Skeletal muscle tissue (tissue), 4 donors: ENCODE measurements around the gene ACAP2. TPM values are rescaled to one million over a fixed set of nuclear protein-coding genes. Genes with fewer than 3 reads are reported as not detected.
"Not testable (repeated sequence)": the region's sequence is repeated elsewhere in the genome, so short reads cannot be mapped to it uniquely, and the experiment has no call there.

Experiments
- H3K27ac ChIP-seq: one replicate; pipeline ENCODE4 v1.7.0; 2013; ENCODE audit warnings: mild to moderate bottlenecking, low read depth, low read length, inconsistent platforms
- H3K27me3 ChIP-seq, 3 donors: one replicate each; pipeline ENCODE4 v1.7.0; 2013; ENCODE audit warnings: low read length in 3 of 3; ENCODE audit not compliant: control insufficient read depth in 3 of 3, insufficient read depth in 3 of 3
- H3K36me3 ChIP-seq, 3 donors: one replicate each; pipeline ENCODE4 v1.7.0; 2013; ENCODE audit warnings: low read length in 3 of 3; ENCODE audit not compliant: control insufficient read depth in 3 of 3, insufficient read depth in 3 of 3
- H3K4me1 ChIP-seq, 3 donors: one replicate each; pipeline ENCODE4 v1.7.0; 2013; ENCODE audit warnings: low read length in 3 of 3, mild to moderate bottlenecking in 3 of 3; ENCODE audit not compliant: control insufficient read depth in 3 of 3, insufficient read depth in 3 of 3
- H3K4me3 ChIP-seq, 3 donors: one replicate each; pipeline ENCODE4 v1.7.0; 2013; ENCODE audit warnings: low read length in 3 of 3
- H3K9ac ChIP-seq, 3 donors: one replicate each; pipeline ENCODE4 v1.7.0; 2013; ENCODE audit warnings: low read length in 3 of 3, mild to moderate bottlenecking in 3 of 3, moderate library complexity in 2 of 3, low read depth in 1 of 3
- H3K9me3 ChIP-seq, 3 donors: one replicate each; pipeline ENCODE4 v1.7.0; 2013; ENCODE audit warnings: low read length in 3 of 3; ENCODE audit not compliant: control insufficient read depth in 3 of 3
- total RNA-seq: library from RNA; depleted of rRNA; stranded (reverse); fragments of >200 nt; gene quantifications from one replicate; pipeline ENCODE4 v1.2.3, GENCODE V29; 2014
- donor health status: Osteomylitis.

ACAP2 gene
- total RNA-seq, 1 donor from 2014 or later, result 52.7 TPM

DNA sequence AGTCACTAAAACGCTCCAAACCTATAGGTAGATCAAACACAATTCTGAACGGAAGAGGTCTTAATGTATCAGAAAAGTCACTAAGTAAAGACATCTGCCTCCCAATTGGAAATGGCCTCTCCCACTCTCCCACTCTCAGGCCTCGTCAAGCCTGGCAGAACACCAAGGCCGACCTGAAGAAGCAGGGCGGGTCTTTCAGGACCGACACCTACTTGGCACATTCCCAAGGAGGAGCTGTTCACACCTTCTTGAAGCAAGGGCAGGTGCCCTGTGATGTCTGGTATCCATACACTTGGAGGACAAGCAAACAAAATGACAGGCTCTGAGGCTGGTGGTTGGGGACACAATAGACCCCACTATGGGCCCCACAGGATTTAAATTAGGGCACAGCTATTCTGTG is 201.9 kb downstream of the ACAP2 start:
- Histone ChIP-seq H3K4me1 (peaks cover 18 to 30% (median 19%) of the 10 kb centered on the region in 3 donors), H3K9ac (no peak overlapping the region), H3K9me3 (no peaks in the 10 kb centered on the region), H3K27ac (no peak overlapping the region), H3K4me3 (no peak overlapping the region), H3K36me3 (no peaks in the 10 kb centered on the region), H3K27me3 (no peaks in the 10 kb centered on the region)

DNA sequence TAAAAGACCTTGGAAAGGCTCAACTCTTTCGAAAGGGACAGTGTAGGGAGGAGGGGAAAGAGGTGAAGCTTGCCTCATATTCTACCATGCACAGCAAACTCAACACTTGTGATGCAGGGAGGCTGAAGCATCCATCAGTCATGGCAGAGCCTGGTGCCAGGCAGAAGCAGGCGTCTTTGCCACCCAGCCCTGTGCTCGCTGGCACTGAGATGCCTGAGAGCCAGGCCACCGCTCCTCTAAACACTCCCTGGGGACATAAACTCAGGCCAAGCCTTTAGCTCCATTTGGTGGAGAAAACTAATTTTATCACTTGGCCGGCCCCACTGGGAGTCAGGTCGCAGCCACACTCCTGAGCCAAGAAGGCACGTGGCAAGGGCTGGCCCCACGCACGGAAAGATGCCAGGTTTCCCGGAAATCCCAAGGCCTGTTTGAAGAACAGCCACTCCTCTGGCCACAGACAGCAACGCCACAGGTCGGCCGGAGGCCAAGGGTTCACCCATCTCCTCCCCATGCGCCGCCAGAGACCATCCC is 202.6 kb downstream of the ACAP2 start:
- Histone ChIP-seq H3K4me3 (peak overlapping the region in 1 of 3 donors; percentile 45), H3K27me3 (no peaks in the 10 kb centered on the region), H3K27ac (no peak overlapping the region), H3K9ac (no peak overlapping the region), H3K4me1 (peaks cover 18 to 30% (median 19%) of the 10 kb centered on the region in 3 donors), H3K36me3 (no peaks in the 10 kb centered on the region), H3K9me3 (no peaks in the 10 kb centered on the region)

DNA sequence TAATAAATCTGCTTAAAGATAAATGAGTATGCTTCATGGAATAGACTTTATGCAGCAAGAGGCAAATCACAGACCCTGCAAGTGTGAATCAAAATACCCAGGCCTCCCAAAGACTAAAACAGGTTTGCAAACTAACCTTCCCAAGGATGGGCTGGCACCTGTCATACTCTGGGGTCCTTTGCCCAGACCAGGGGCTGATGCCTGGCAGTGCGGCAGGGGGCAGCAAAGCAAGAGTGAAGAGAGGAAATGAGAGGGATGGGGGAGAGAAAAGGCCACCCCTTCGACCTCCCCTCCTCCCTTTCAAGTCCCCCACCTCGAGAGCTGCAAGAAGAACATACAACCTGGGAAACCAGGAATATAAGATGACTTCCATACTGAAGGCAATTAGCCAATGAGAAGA is 203.7 kb downstream of the ACAP2 start:
- Histone ChIP-seq H3K9me3 (no peaks in the 10 kb centered on the region), H3K36me3 (no peaks in the 10 kb centered on the region), H3K4me3 (no peak overlapping the region), H3K27me3 (no peaks in the 10 kb centered on the region), H3K9ac (peak overlapping the region in 1 of 3 donors; percentile 45), H3K4me1 (peaks cover 18 to 30% (median 19%) of the 10 kb centered on the region in 3 donors), H3K27ac (no peak overlapping the region)

GRCh38 chr3:195238586-195239118 is 204.2 kb downstream of the ACAP2 start:
- Histone ChIP-seq H3K27me3 (no peaks in the 10 kb centered on the region), H3K36me3 (no peaks in the 10 kb centered on the region), H3K4me1 (peaks cover 18 to 30% (median 19%) of the 10 kb centered on the region in 3 donors), H3K4me3 (peak overlapping the region in 1 of 3 donors; percentile 13), H3K9ac (peak overlapping the region in 2 of 3 donors; percentile 22 to 45), H3K27ac (no peak overlapping the region), H3K9me3 (no peaks in the 10 kb centered on the region)

- Histone ChIP-seq H3K9me3 (no peaks in the 10 kb centered on the region), H3K36me3 (no peaks in the 10 kb centered on the region), H3K4me1 (peaks cover 18 to 30% (median 19%) of the 10 kb centered on the region in 3 donors), H3K4me3 (no peak overlapping the region), H3K27ac (no peak overlapping the region), H3K27me3 (no peaks in the 10 kb centered on the region), H3K9ac (peak overlapping the region in 2 of 3 donors; percentile 22 to 45)
These were observed 204.7 kb downstream of the ACAP2 start for GRCh38 chr3:195238081-195238571.

GRCh38 chr3:195236801-195237570 is 205.8 kb downstream of the ACAP2 start:
- Histone ChIP-seq H3K9ac (no peak overlapping the region), H3K27ac (no peak overlapping the region), H3K4me1 (peaks cover 18 to 30% (median 19%) of the 10 kb centered on the region in 3 donors), H3K4me3 (no peak overlapping the region), H3K9me3 (no peaks in the 10 kb centered on the region), H3K36me3 (no peaks in the 10 kb centered on the region), H3K27me3 (no peaks in the 10 kb centered on the region)

- Histone ChIP-seq H3K4me3 (no peak overlapping the region), H3K4me1 (peaks cover 18 to 30% (median 19%) of the 10 kb centered on the region in 3 donors), H3K9ac (no peak overlapping the region), H3K27ac (no peak overlapping the region), H3K27me3 (no peaks in the 10 kb centered on the region), H3K36me3 (no peaks in the 10 kb centered on the region), H3K9me3 (no peaks in the 10 kb centered on the region)
These were observed 206.6 kb downstream of the ACAP2 start for GRCh38 chr3:195236076-195236798.

GRCh38 chr3:195230244-195230643 is 212.6 kb downstream of the ACAP2 start:
- Histone ChIP-seq H3K9ac (no peak overlapping the region), H3K27me3 (no peaks in the 10 kb centered on the region), H3K4me3 (no peak overlapping the region), H3K9me3 (no peaks in the 10 kb centered on the region), H3K36me3 (peaks cover 3 to 4% (median 3%) of the 10 kb centered on the region in 3 donors), H3K27ac (no peak overlapping the region), H3K4me1 (no peaks in the 10 kb centered on the region)

GRCh38 chr3:195228886-195229285 is 213.9 kb downstream of the ACAP2 start:
- H3K27ac ChIP-seq, H3K27me3 ChIP-seq, H3K4me1 ChIP-seq, H3K9me3 ChIP-seq, H3K9ac ChIP-seq, H3K36me3 ChIP-seq, H3K4me3 ChIP-seq: not testable (repeated sequence)
